ENCODE data around the gene ANKRD42. TPM values are rescaled to one million over a fixed set of nuclear protein-coding genes. Genes with fewer than 3 reads are reported as not detected.

Gene ANKRD42
- total RNA-seq, 1 experiment from 2014 or later = 4.9 TPM

- no peak for DNase-seq (ENCODE audit: low spot score)
These were observed 94.1 kb downstream of the ANKRD42 start for GRCh38 chr11:83287631-83288030.

DNA sequence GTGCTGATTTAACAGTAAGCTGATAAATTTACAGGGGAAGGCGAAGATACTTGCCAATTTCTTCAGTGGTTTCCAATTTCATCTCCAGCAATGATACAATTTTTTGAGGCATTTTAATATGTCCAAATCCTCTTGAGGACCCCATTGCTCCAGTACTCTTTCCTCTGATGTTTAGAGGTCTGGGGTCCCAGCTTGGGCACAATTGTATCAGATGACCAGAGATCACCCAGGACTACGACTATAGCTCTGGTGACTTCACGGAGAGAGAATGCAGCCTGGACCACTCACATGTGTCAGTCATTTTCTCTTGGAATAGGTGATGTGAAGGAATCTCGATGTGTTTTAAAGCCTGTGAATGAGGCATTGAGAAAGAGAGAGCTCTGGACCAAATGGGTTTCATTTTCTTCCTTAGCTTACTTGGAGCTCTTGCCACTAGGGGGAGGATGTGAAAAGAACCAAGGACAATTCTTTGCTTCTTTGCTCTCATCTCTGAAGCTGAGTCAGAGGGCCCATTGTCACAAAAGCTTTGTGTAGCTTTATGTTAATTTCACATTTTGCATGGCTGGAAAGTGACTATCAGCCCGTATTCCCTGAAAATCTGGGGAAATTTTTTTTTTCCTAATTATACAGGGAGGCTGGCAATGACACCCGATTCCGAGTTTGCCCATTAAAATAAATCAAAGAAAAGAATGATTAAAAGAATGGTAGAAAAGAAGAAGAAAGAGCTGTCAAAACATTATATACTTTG, 99.4 kb downstream of the ANKRD42 start:
- DNase-seq (ENCODE audit: low spot score) = peak; percentile 67

DNA sequence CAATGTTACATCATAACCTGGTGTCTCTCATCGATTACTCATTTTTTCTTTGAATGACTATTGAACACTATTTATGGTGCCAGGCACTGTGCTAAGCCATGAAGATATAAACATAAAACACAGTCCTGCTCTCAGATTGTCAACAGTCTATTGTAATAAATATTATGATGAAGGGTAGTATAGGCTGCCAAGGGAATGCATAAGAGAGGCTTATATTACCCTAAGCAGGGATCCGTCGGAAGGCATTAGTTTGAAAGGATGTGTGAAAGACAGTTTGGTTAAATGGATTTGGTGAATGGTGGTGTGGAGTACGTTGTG, 99.9 kb downstream of the ANKRD42 start:
- DNase-seq (ENCODE audit: low spot score) = no peak

DNA sequence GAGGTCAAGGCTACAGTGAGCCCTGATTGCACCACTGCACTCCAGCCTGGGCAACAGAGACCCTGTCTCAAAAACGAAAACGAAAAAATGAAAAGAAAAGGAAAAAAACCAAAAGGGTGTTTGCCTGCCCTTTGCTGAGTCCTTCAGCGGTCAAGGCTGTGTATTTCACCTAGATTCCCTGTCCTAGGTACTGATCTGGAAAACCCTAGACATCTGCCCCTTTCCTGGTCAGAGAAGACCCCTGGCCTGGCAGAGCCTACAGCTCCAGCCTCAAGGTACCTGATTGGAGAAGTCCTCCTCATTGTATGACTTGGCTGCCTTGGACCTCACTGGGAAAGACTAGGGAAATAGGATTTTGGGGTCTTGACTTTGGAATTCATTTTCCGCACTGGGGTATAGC, 100.7 kb downstream of the ANKRD42 start:
- no peak for DNase-seq (ENCODE audit: low spot score)

Other genes starting within 250 kb of the ANKRD42 start
- 15.3 and 16.9 TPM in 2 replicates for gene RAB30, start 121.8 kb upstream of the ANKRD42 start, total RNA-seq (2014; rRNA removed; shearing (Covaris generic))
- 18.9 and 20.7 TPM in 2 replicates for gene PCF11, start 36.6 kb upstream of the ANKRD42 start, total RNA-seq (2014; rRNA removed; shearing (Covaris generic))
- gene CCDC90B, start 92.7 kb downstream of the ANKRD42 start, total RNA-seq (2014; rRNA removed; shearing (Covaris generic)) = 49.8 and 90.9 TPM in 2 replicates

Measured in H4 (cell line).